Breast epithelium (tissue), 3 donors: ENCODE data around the gene SERINC4.

ENCODE experiments used
- POLR2AphosphoS5 ChIP-seq, 3 donors: sonication (generic); formaldehyde crosslinking; IDR thresholded peaks; one replicate each; pipeline ENCODE4 v1.6.1; 2017; ENCODE audit warnings: antibody characterized with exemption in 3 of 3
- TF ChIP-seq, protein P1 (sequence below), 3 donors: fragments of 450-650 bp; IDR thresholded peaks; one replicate each; pipeline ENCODE4 v1.5.1; 2016 to 2017; ENCODE audit warnings: antibody characterized with exemption in 3 of 3, mild to moderate bottlenecking in 3 of 3, moderate library complexity in 3 of 3

- no peak for TF ChIP-seq POLR2AphosphoS5 (IDR thresholded peaks at IDR 0.05)
- TF ChIP-seq, protein P1, sequence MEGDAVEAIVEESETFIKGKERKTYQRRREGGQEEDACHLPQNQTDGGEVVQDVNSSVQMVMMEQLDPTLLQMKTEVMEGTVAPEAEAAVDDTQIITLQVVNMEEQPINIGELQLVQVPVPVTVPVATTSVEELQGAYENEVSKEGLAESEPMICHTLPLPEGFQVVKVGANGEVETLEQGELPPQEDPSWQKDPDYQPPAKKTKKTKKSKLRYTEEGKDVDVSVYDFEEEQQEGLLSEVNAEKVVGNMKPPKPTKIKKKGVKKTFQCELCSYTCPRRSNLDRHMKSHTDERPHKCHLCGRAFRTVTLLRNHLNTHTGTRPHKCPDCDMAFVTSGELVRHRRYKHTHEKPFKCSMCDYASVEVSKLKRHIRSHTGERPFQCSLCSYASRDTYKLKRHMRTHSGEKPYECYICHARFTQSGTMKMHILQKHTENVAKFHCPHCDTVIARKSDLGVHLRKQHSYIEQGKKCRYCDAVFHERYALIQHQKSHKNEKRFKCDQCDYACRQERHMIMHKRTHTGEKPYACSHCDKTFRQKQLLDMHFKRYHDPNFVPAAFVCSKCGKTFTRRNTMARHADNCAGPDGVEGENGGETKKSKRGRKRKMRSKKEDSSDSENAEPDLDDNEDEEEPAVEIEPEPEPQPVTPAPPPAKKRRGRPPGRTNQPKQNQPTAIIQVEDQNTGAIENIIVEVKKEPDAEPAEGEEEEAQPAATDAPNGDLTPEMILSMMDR (IDR thresholded peaks at IDR 0.05), result no peak
Observed at GRCh38 chr15:43776101-43776717, 23.8 kb downstream of the SERINC4 start.
